HepG2 (cell line): ENCODE results near the gene VAMP5. TPM values are rescaled to one million over a fixed set of nuclear protein-coding genes. Genes with fewer than 3 reads are reported as not detected.

Source experiments
- CC2D1A ChIP-seq: sonication (generic); formaldehyde crosslinking; IDR thresholded peaks from 2 replicates; pipeline ENCODE4 v1.8.1; 2023; ENCODE audit warnings: mild to moderate bottlenecking, missing genetic modification reagents
- MAFG ChIP-seq: sonication (generic); formaldehyde crosslinking; IDR thresholded peaks from 2 replicates; pipeline ENCODE4 v1.5.1; 2020; ENCODE audit warnings: mild to moderate bottlenecking, missing genetic modification reagents
- POLR2A ChIP-seq, 2 experiments: IDR thresholded peaks; 2 replicates each; pipeline ENCODE4 v1.6.1; 2011; ENCODE audit warnings: low read depth in 2 of 2, low read length in 2 of 2, mild to moderate bottlenecking in 1 of 2, moderate library complexity in 1 of 2; ENCODE audit not compliant: insufficient read depth in 1 of 2
- POLR2AphosphoS5 ChIP-seq: IDR thresholded peaks from 2 replicates; pipeline ENCODE4 v1.6.1; 2012; ENCODE audit warnings: low read depth, low read length
- RAD51 ChIP-seq: fragments of 450-650 bp; IDR thresholded peaks from 2 replicates; pipeline ENCODE4 v1.6.1; 2016; ENCODE audit warnings: borderline replicate concordance
- REPIN1 ChIP-seq: sonication (generic); formaldehyde crosslinking; IDR thresholded peaks from 2 replicates; pipeline ENCODE4 v1.8.0; 2022; ENCODE audit warnings: missing genetic modification reagents, low read depth, mild to moderate bottlenecking, borderline replicate concordance
- SNRNP70 ChIP-seq: fragments of 200-400 bp; formaldehyde crosslinking; IDR thresholded peaks from 2 replicates; pipeline ENCODE4 v1.6.1; 2017; ENCODE audit warnings: mild to moderate bottlenecking, low read depth, low read length, moderate library complexity
- TBX3 ChIP-seq: fragments of 450-650 bp; IDR thresholded peaks from 2 replicates; pipeline ENCODE4 v1.6.1; 2017; ENCODE audit warnings: antibody characterized with exemption, mild to moderate bottlenecking, inconsistent platforms, borderline replicate concordance
- ZNF12 ChIP-seq: sonication (generic); formaldehyde crosslinking; IDR thresholded peaks from 2 replicates; pipeline ENCODE4 v1.5.0; 2020; ENCODE audit warnings: missing genetic modification reagents
- ZNF20 ChIP-seq: sonication (generic); formaldehyde crosslinking; IDR thresholded peaks from 2 replicates; pipeline ENCODE4 v1.4.0; 2020; ENCODE audit warnings: mild to moderate bottlenecking, moderate library complexity, missing genetic modification reagents
- ZNF292 ChIP-seq: sonication (generic); formaldehyde crosslinking; IDR thresholded peaks from 2 replicates; pipeline ENCODE4 v1.8.1; 2022; ENCODE audit warnings: mild to moderate bottlenecking, low read depth, missing genetic modification reagents, borderline replicate concordance
- ZNF44 ChIP-seq: sonication (generic); formaldehyde crosslinking; IDR thresholded peaks from 2 replicates; pipeline ENCODE4 v1.5.1; 2020; ENCODE audit warnings: mild to moderate bottlenecking, missing genetic modification reagents
- ZNF460 ChIP-seq: sonication (generic); formaldehyde crosslinking; IDR thresholded peaks from 2 replicates; pipeline ENCODE4 v1.5.1; 2020; ENCODE audit warnings: missing genetic modification reagents, mild to moderate bottlenecking, borderline replicate concordance
- ZNF552 ChIP-seq: sonication (generic); formaldehyde crosslinking; IDR thresholded peaks from 2 replicates; pipeline ENCODE4 v1.9.0; 2022; ENCODE audit warnings: missing genetic modification reagents, mild to moderate bottlenecking, borderline replicate concordance
- ZNF607 ChIP-seq: sonication (generic); formaldehyde crosslinking; IDR thresholded peaks from 2 replicates; pipeline ENCODE4 v1.5.1; 2020; ENCODE audit warnings: missing genetic modification reagents, mild to moderate bottlenecking, borderline replicate concordance
- ZNF776 ChIP-seq: sonication (generic); formaldehyde crosslinking; IDR thresholded peaks from 2 replicates; pipeline ENCODE4 v1.4.0; 2020; ENCODE audit warnings: mild to moderate bottlenecking, missing genetic modification reagents
- ZNF780A ChIP-seq: sonication (generic); formaldehyde crosslinking; IDR thresholded peaks from 2 replicates; pipeline ENCODE4 v1.8.0; 2022; ENCODE audit warnings: mild to moderate bottlenecking, missing genetic modification reagents, moderate library complexity
- polyA plus RNA-seq, 8 experiments: library from polyadenylated mRNA; depleted of rRNA in 3 of 8; stranded (reverse) in 7 of 8; unstranded in 1 of 8; fragments of >200 nt; fragmentation: Illumina TruSeq in 4 of 8; extraction: Trizol in 4 of 8; gene quantifications; 2 replicates each; pipeline versions ENCODE4 v1.2.1 to v1.2.3, GENCODE V29; 2011 to 2016; ENCODE audit warnings: low read depth in 4 of 8, missing spikeins in 1 of 8, mixed read lengths in 1 of 8; ENCODE audit not compliant: insufficient read depth in 1 of 8
- total RNA-seq, 5 experiments: library from RNA; depleted of rRNA; stranded (reverse); fragments of >200 nt; fragmentation: Illumina TruSeq; extraction: Trizol; gene quantifications; 2 replicates each; pipeline ENCODE4 v1.2.3, GENCODE V29; 2016; ENCODE audit warnings: low read depth in 1 of 5
- TF ChIP-seq, protein P1 (sequence below): sonication (generic); formaldehyde crosslinking; IDR thresholded peaks from 2 replicates; pipeline ENCODE4 v1.4.0; 2020; ENCODE audit warnings: missing genetic modification reagents
- TF ChIP-seq, protein P2 (sequence below): sonication (generic); formaldehyde crosslinking; IDR thresholded peaks from 2 replicates; pipeline ENCODE4 v1.4.0; 2020; ENCODE audit warnings: missing genetic modification reagents, borderline replicate concordance
- TF ChIP-seq, protein P3 (sequence below): sonication (generic); formaldehyde crosslinking; IDR thresholded peaks from 2 replicates; pipeline ENCODE4; 2020; ENCODE audit warnings: missing genetic modification reagents, mild to moderate bottlenecking, borderline replicate concordance
- TF ChIP-seq, protein P4 (sequence below): sonication (generic); formaldehyde crosslinking; IDR thresholded peaks from 2 replicates; pipeline ENCODE4 v1.8.1; 2023; ENCODE audit warnings: mild to moderate bottlenecking, missing genetic modification reagents, borderline replicate concordance
- TF ChIP-seq, protein P5 (sequence below): fragments of 450-650 bp; IDR thresholded peaks from 2 replicates; pipeline ENCODE4 v1.6.1; 2017

The VAMP5 gene
- total and polyA plus RNA-seq, 2 of the 13 experiments (the other 11 are each of a cell fraction or from before 2014, with no cell fraction given), result 7.2 to 56.7 TPM

DNA sequence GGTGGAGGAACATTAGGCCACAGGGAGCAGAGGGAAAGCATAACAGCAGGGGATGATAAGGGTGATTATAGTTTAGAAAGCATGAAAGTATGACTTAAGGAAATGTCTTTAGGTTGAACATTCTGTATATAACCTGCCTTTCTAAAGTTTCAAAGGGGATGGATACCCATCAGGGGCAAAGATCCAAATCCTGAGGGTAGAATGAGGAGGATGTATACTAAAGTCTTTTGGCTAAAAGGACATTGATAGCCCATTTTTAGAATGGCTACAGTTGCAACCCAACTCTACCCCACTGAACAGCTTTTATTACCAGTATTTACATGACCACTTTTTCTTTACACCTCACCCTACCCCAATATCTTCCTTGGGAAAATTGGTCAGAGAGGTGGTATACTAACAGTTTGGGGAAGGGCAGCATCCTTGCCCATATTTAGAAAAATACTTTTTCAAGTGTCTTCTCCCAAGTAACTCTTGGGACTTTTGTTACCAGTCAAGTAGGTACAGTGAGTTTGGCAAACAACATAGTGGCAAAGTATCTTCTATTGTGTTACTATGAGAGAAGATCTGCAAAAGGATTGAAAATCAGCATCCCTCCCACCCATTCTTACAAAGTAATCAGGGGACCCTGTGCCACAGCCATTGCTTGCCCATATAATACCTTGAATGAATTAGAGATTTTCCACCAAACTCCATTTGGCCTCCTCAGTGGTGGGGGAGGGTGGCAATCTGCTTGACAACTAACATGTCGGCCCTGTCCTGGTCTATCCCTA is 37.0 kb upstream of the VAMP5 start (continued):
- no peak for TF ChIP-seq ZNF20 (CRISPR knock-in tag)
- TF ChIP-seq RAD51, result no peak
- TF ChIP-seq ZNF292 (CRISPR knock-in tag), result no peak
- no peak; the same call in 1 of the 2 replicates for TF ChIP-seq REPIN1 (CRISPR knock-in tag)
- no peak for TF ChIP-seq ZNF12 (CRISPR knock-in tag)
- TF ChIP-seq, protein P1, sequence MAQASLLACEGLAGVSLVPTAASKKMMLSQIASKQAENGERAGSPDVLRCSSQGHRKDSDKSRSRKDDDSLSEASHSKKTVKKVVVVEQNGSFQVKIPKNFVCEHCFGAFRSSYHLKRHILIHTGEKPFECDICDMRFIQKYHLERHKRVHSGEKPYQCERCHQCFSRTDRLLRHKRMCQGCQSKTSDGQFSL (CRISPR knock-in tag), result no peak
- TF ChIP-seq, protein P2, sequence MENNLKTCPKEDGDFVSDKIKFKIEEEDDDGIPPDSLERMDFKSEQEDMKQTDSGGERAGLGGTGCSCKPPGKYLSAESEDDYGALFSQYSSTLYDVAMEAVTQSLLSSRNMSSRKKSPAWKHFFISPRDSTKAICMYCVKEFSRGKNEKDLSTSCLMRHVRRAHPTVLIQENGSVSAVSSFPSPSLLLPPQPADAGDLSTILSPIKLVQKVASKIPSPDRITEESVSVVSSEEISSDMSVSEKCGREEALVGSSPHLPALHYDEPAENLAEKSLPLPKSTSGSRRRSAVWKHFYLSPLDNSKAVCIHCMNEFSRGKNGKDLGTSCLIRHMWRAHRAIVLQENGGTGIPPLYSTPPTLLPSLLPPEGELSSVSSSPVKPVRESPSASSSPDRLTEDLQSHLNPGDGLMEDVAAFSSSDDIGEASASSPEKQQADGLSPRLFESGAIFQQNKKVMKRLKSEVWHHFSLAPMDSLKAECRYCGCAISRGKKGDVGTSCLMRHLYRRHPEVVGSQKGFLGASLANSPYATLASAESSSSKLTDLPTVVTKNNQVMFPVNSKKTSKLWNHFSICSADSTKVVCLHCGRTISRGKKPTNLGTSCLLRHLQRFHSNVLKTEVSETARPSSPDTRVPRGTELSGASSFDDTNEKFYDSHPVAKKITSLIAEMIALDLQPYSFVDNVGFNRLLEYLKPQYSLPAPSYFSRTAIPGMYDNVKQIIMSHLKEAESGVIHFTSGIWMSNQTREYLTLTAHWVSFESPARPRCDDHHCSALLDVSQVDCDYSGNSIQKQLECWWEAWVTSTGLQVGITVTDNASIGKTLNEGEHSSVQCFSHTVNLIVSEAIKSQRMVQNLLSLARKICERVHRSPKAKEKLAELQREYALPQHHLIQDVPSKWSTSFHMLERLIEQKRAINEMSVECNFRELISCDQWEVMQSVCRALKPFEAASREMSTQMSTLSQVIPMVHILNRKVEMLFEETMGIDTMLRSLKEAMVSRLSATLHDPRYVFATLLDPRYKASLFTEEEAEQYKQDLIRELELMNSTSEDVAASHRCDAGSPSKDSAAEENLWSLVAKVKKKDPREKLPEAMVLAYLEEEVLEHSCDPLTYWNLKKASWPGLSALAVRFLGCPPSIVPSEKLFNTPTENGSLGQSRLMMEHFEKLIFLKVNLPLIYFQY (CRISPR knock-in tag), result no peak
- no peak for TF ChIP-seq ZNF776 (CRISPR knock-in tag)
- peak in 1 of 2 experiments; percentile 13; a peak in 2 of 4 replicates for TF ChIP-seq POLR2A (IDR thresholded peaks at IDR 0.05; ENCODE audit: insufficient read depth in 1 of 2, low read depth in 2 of 2, low read length in 2 of 2)
- 0 out of 2 replicates have a peak, but pooled peaks have one; percentile 6 for TF ChIP-seq ZNF780A
- TF ChIP-seq, protein P3, sequence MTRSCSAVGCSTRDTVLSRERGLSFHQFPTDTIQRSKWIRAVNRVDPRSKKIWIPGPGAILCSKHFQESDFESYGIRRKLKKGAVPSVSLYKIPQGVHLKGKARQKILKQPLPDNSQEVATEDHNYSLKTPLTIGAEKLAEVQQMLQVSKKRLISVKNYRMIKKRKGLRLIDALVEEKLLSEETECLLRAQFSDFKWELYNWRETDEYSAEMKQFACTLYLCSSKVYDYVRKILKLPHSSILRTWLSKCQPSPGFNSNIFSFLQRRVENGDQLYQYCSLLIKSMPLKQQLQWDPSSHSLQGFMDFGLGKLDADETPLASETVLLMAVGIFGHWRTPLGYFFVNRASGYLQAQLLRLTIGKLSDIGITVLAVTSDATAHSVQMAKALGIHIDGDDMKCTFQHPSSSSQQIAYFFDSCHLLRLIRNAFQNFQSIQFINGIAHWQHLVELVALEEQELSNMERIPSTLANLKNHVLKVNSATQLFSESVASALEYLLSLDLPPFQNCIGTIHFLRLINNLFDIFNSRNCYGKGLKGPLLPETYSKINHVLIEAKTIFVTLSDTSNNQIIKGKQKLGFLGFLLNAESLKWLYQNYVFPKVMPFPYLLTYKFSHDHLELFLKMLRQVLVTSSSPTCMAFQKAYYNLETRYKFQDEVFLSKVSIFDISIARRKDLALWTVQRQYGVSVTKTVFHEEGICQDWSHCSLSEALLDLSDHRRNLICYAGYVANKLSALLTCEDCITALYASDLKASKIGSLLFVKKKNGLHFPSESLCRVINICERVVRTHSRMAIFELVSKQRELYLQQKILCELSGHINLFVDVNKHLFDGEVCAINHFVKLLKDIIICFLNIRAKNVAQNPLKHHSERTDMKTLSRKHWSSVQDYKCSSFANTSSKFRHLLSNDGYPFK, result no peak
- TF ChIP-seq TBX3, result no peak
- TF ChIP-seq, protein P4, sequence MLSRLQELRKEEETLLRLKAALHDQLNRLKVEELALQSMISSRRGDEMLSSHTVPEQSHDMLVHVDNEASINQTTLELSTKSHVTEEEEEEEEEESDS (CRISPR knock-in tag), result no peak
- peak; percentile 51; the same call in 1 of the 2 replicates for TF ChIP-seq POLR2AphosphoS5
- TF ChIP-seq, protein P5, sequence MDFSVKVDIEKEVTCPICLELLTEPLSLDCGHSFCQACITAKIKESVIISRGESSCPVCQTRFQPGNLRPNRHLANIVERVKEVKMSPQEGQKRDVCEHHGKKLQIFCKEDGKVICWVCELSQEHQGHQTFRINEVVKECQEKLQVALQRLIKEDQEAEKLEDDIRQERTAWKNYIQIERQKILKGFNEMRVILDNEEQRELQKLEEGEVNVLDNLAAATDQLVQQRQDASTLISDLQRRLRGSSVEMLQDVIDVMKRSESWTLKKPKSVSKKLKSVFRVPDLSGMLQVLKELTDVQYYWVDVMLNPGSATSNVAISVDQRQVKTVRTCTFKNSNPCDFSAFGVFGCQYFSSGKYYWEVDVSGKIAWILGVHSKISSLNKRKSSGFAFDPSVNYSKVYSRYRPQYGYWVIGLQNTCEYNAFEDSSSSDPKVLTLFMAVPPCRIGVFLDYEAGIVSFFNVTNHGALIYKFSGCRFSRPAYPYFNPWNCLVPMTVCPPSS, result no peak
- TF ChIP-seq ZNF552 (CRISPR knock-in tag), result no peak
- no peak for TF ChIP-seq CC2D1A (CRISPR knock-in tag)
- no peak for TF ChIP-seq MAFG
- TF ChIP-seq ZNF44 (CRISPR knock-in tag), result no peak
- no peak for TF ChIP-seq ZNF607 (CRISPR knock-in tag)
- no peak for TF ChIP-seq SNRNP70
- TF ChIP-seq ZNF460 (CRISPR knock-in tag), result no peak
